HL-60/S4 (cell line): ENCODE measurements around the gene C6orf132.

ENCODE experiments used
- in situ Hi-C: fragments of 300-500 bp; cut with MboI; formaldehyde crosslinking; loops from 2 replicates; pipeline ENCODE4 v1.14.3; 2022; ENCODE audit warnings: low sequenced_read_pairs

The C6orf132 gene

DNA sequence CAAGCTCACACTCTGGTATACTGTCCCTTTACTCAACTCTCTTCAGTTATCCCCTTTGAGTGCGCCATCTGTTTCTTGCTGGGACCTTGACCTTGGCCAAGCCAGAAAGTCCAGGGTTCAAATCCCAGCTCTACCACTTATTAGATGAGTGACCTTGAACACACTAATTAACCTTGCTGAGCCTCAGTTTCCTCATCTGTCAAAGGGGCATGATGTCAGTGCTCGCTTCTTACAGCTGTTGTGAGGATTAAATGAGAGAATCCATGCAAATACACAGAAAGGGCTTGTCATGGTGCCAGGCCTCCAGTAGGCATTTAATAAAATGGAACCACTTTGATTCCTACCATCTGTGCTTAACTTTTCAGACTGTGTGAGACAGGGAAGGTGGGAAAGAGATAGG, 34.3 kb downstream of the C6orf132 start:
- in situ Hi-C loops: no loop called here

DNA sequence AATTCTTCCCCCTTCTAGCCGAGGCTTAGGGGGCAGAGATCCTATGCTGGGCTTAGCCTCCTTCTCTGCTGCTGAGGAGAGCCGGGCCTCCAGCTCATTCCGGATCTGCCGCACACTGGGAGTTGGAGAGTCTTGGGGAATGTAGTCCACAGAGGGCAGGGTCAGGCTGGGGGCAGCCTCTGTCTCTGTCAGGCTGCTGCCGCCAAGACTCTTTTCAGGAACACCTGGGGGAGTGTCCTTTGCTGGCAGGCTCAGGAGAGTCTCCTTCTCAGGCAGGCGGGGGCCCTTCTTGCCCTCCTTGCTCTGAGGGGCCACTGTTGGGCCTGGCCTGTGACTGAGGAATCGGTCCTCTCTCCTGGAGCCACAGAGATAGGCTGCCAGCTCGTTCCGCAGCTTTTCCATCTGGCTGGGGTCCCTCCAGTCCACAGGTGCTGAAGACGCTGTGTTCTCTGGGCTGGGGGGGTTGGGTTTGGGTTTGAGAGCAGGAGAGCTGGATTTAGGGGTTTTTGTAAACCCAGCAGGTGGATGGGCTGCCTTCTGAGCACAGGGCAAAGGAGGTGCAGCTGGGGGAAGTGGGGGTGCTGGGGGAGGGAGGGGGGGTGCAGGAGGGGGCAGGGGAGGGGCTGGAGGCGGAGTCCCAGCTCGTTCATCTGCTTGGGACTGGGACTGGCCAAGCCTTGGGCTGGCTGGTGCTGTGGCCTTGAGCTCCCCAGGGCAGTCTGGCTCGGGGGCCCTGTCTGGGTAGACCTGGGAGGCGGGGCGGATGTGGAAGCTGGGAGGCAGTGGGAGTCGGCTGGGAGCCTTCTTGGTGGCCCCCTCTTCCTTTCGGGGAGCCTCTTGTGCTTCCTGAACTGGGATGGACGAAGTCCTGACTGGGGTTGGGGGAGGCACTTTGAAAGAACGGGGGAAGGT, 36.1 kb downstream of the C6orf132 start:
- in situ Hi-C loops: no loop called here

DNA sequence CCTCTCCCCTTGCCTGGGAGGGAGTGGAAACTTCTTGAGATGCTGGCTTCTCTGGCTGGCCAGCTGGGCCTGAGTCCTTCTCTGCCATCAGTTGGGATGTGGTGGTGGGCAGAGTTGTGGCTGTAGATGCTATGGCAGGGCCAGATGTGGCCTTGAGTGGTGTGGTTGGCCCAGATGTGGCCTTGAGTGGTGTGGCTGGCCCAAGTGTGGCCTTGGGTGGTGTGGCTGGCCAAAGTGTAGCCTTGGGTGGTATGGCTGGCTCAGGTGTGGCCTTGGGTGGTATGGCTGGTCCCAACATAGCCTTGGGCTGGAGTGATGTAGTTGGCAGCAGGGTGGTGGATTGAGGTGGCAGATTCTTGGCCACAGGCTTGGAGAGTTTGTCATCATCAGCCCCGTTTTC, 36.7 kb downstream of the C6orf132 start:
- in situ Hi-C loops: no loop called here

DNA sequence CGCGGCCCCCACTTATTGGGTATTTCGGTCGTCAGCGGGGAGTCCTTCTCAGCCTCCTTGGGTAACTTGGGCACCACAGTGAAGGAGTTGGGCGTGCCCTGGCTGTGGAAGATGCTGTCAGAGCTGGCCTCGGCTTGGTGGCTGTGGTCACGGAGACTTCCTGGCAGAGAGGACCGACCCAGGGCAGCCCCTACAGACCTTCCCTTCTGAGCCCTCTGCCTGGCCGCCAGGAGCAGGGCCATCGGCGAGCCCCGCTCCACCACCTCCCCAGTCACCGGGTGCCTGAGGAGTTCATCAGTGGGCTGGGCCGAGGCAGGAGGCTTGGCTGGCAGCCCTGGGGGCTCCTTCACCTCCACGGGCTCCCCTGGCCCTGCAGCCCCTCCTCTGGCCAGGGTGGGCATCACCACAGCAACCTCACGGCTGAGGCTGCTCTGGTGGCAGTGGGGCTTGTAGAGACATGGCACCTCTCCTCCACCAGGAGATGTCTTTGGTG, 37.2 kb downstream of the C6orf132 start:
- in situ Hi-C loops: no loop called here

DNA sequence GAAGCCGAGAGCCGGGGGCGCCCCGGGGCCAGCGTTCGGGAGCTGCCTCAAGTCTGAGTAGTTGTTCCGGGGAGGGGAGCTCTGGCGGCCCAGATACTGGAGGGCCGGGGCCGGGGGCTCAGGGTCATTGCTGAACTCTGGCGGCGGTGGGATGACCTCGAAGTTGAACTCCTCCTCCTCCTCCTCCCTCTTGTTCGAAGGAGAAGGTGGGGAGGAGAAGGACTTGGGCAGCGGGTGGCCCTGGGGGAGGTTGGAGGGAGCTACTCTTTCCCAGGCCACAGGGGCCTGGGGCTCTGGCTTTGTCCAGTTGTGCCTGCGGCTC, 37.7 kb downstream of the C6orf132 start:
- in situ Hi-C loops: no loop called here

DNA sequence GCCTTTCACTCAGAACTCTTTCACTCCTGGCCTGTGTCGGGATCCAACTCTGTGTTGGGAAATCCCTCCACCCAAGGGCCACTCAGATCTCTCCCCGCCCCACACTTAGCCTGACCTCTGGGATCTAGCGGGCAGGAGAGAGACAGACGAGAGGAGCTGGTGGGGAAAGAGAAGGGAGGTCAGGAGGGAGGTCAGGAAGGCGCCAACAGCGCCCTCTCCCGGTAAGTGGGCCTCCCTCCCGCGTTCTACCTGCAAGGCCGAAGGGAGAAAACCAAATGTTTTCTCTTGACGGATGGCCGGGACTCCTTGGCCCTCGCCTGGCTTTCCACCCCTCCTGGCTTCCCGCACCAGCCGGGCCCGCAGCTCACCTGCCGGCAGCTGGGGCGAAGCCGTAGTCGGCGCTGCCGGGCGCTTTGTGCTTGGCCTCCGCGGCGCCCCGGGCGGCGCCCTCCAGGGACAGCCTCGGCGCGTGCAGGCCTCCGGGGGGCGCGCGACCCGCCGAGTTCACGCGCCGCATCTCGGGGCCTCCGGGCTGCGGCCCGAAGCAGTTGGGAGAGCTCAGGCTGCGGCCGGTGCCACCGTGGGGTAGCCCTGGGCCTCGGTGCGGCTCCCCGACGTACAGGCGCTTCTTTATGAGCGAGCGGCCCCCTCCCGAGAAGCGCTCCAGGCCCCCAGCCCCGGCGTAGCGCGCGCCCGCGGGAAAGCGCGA, 38.2 kb downstream of the C6orf132 start:
- in situ Hi-C loops: no loop called here

DNA sequence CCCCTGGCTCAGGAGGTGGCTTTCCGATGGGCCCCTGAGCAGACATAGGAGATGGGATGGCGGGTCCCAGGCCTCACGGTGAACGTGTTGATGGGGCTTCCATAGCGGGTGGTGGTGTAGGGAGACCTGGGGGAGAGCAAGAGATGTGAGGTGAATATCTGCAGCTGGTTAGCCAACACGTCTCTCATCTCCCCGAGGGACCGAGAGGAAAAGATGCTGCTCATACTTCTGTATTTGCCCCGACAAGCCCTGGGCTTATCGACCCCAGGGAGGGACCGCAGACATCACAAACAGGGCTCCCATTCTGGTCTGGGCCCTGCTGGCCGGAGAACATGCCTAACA, 38.7 kb downstream of the C6orf132 start:
- in situ Hi-C loops: no loop called here

DNA sequence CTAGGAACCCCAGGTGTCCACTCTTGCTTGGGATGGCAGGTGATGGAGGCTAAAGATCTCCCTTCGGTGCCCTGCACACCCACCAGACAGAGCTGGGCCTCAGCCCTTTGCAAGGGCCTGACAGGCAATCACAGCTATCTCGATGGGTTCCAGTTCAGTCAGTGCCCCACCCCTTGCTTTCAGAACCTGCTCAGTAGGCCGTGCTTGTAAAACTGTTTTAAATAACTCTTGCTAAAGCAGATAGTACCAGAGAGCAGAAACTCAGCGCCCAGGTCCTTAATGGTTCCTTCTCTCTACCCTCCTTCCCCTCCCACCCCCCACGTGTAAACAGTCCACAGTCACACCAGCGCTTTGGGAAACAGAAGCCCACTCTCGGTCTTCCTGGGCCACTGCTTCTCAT, 39.2 kb downstream of the C6orf132 start:
- in situ Hi-C loops: no loop called here

DNA sequence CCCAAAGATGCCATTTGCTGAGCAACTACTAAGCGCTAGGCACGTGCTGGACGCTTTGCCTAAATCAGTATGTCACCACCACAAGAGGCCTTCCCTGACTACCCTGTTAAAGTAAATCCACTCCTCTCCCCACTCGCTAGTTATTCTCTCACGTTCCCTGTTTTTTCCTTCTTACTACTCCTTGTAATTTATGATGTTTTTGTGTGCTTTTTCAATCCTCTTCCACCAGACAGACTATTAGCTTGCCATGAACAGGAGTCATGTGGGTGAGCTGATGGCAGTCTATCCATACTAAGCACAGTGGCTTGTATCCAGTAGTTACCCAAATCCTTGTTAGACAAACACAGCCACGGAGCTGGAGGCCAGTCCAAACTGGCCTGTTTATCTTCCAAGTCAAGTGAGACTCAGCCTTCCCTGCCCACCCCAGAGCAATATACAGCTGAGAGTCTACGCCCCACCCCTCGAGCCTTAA, 41.2 kb downstream of the C6orf132 start:
- in situ Hi-C loops: no loop called here

DNA sequence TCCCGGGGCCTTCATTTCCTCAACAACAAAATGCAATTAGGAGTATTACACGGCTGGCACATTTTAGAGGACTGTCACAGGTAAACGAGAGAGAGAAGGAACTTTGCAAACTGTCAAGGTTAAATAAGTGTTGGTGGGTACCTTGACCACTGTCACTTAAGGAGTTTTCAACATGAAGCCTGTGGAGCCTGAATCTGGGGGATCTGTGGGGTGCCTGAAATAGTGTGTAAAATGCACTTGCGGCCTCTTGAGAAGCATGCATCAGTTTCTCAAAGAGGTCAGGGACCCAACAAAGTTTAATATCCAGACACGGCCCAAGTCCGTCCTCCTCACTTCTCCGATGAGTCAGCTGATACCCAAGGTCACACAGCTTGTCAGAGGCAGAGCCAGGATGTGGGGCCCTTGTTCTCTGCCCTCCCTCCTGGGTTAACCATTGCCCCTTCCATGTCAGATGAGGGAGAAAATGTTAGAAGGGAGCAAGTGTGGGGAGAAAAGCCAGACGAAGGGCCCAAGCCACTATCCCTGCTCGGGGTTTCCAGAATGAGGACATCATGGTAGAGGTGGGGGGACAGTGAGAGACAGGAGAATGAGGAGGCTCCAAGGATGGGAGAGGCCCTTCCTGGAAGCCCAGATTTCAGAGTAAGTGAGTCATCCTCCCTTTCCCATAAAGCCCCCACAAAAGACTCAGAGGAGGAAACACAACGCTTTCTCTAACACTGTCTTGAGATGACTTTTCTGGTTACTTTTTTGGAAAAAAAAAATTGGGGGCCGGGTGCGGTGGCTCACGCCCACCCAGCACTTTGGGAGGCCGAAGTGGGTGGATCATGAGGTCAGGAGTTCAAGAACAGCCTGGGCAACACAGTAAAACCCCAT, 42.2 kb downstream of the C6orf132 start:
- in situ Hi-C loops: no loop called here

DNA sequence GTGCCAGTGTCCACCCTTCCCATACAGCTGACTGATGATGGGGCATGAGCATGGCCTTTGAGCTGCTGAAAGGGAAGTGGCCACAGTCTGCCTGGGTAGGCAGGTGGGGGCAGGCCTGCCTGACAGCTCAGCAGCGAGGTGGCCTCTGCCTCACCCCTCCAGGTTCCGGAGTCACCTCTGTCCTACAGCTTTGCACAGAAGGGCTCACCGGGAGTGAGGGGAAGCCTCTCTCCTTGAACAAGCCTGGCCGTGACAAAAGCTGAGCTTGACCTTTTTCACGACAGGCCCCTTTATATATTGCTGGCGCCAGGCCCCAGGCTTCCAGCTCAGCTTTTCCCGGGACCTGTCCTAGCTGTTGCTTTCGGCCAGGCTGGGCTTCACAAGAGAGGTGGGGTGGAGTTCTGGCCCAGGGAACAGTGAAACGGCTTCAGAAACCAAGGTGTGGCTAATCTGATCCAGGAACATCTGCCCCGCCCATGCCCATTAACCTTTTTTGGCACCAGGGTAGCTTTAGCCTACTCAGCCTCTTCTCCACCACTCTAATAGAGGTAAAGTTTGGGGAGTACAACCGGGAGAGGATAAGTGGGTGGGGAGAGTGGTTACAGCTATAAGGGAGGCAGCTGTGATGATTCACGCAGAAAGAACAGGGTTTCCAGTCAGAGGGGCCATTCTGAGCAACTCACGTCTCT, 42.9 kb downstream of the C6orf132 start:
- in situ Hi-C loops: no loop called here

DNA sequence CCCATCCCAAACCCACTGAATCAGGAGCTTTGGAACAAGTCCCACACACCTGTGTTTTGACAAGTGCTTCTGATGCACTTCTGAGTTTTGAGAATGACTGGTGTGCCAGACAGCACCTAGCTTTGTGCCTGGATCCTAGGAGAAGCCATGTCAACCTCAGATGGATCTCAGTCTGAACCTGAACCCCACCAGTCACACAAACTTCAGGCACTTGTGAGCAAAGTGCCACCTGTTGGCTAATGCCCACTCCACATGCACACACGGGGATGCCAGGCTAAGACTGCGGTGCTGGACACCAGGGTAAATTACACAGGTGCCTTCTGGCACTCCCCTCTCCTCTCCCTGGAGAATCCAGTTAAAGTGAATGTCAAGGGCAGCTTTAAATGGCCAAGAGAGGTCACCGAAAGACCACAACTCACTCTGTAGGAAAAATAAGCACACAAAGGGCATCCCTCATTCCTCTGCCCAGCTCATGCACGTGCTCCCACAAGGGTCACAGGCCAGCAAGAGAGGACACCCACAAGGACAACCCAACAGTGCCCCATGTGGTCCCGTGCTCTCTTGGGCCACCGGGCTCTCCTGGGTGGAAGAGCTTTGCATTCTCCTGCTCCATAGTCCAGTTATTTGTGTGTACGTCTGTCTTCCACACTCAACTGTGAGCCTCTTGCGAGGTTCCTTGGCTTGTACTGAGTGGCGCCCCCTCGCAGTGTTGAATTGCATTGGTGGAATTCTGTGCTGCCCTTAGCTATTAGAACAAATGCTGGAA, 46.5 kb downstream of the C6orf132 start:
- in situ Hi-C loops: no loop called here

DNA sequence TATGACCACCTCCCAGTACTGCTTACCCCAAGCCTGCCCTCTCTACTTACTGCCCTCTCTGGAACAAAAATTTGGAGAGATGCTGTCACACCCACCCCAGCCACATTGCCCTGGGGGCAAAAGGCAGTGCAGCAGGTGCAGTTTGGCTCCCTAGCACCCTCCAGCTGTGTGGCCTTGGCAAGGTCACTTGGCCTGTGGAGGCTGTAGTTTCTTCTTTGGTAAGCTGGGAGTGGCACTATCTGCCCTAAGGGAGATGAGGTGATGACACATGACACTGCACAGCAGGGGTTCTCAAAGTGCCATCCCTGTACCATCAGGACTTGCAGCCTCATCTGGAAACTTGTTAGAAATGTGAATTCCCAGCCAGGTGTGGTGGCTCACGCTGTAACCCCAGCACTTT, 47.3 kb downstream of the C6orf132 start:
- in situ Hi-C loops: no loop called here

DNA sequence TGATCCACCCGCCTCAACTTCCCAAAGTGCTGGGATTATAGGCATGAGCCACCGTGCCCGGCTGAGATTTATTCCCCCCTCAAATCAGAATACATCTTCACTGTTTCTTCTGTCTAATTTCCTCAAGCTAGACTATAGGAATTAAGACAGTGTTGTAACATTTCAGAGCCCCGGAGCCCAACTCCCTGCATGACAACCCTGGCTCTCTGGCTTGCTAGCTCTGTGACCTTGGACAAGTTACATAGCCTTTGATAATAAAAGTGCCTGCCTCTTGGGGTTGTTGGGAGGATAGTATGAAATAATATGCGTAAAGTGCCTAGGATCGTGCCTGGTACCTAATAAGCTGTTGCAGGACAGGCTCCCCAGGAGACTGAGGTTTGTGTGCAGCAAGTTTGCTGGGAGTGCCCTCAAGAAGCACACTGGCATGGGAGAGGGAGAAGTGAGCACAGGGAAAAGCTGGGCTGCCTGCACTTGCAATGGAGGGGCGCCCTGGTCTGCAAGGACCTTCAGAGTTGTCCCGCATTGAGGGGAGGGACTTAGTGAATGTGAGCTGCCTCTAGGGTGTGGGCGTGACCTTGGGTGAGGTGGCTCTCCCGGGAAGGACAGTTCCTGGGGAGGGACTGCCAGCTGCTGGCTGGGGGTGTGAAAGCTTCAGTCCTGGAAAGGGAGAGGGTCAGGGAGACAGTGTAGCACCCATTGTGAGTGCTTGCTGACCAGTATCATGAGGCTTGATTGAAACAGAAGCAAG, 48.7 kb downstream of the C6orf132 start:
- in situ Hi-C loops: no loop called here

DNA sequence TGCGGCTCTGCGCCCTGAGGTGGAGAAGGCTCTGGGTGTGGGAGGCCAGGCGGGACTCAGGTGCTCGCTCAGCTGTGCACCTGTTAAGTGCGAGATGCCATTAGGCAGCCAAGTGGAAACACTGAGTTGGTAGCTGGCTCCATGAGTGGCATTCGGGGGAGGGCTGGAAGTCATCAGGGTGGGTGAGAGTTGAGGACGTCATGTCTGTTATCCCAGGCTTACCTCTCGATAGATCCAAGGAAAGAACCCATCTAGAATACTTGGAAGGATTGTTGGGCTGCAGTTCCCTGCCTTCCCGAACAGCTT, 50.7 kb downstream of the C6orf132 start:
- in situ Hi-C loops: no loop called here

DNA sequence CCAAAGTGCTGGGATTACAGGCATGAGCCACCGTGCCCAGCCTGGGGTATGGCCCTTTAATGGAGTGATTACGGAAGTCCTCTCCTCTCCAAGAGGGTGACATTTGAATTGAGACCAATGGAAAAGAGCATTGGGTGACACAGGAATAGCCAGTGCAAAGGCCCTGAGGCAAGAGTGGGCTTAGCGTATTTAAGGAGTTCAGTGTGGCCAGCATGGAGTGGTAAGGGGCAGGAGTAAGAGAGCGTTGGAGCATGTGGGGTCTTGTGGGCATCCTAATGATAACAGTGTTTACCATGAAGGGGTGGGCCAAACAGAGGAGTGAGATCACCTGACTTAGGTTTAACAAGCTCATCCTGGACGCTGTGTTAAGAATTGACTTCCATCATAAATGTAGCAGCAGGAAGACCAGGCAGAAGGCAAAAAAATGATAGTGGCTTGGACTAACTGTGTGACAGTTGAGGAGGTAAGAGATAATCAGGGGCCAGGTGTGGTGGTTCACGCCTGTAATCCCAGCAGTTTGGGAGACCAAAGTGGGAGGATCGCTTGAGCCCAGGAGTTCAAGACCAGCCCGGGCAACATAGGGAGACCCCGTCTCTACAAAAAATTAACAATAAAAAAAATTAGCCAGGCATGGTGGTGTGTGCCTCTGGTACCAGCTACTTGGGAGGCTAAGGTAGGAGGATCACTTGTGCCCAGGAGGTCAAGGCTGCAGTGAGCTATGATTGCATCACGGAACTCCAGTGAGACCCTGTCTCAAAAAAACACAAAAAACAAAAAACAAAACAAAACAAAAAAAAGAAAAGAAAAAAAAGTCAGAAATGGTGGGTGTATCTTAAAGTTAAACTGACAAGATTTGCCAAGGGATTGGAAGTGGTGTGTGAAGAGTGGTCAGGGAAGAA, 51.4 kb downstream of the C6orf132 start:
- in situ Hi-C loops: no loop called here

DNA sequence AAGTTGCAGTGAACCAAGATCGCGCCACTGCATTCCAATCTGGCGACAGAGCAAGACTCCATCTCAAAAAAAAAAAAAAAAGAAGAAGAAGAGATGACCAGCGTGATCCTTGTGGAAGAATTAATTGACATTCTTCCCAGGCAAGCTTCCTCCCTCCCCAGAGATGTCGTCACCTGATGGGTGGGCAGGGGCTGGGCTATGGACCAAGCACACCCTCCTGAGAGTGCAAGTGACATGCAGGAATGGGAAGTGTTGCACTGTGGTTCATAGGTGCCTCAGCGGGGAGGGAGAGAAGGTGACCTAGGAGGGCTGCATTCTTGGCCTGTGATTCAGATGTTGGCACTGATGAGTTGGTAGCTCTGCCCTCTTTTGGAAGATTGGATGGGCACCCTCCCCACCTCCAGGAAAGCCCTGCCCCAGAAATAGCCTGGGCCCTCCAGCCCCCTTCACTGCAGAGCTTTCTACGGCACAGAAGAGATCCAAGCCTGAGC, 54.3 kb downstream of the C6orf132 start:
- in situ Hi-C loops: no loop called here
